ENCODE measurements around the gene JCHAIN.

The JCHAIN gene

DNA sequence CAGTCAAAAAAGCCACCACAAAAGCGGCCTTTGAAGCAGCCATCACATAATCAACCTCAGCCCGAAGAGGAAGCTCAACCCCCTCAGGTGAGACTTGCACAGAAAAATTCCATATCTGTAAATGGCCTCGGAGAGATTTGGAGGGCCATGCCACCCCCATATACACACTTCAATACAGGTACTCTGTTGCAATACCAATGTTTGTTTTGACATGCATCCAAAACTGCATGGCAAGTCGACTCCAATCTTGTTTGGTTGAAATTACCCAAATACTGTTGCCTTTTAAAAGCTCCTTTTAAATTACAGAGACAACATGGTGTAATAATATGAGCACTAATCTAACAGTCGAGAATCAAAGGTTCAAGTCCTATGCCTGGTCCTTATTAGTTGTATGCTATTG, 31.8 kb downstream of the JCHAIN start:
- no peak for DNase-seq

DNA sequence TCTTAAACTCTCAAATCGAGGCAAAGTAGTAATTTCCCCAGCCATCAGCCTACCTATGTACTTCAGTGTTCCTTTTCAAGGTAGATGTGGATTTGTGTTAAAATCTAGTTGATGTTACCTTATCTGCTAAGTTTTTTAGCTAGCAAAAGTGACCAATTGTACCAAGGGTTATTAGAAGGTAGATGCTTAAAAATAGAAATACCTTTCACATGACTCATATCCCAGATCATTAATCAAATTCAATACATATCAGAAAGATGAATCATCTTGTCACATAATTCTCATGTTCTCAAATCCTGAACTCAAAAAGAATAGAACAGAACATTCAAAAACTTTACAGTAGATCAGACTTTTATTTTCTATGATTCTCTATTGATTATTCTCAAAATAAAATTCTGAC, 34.3 kb downstream of the JCHAIN start:
- DNase-seq: peak; percentile 6

DNA sequence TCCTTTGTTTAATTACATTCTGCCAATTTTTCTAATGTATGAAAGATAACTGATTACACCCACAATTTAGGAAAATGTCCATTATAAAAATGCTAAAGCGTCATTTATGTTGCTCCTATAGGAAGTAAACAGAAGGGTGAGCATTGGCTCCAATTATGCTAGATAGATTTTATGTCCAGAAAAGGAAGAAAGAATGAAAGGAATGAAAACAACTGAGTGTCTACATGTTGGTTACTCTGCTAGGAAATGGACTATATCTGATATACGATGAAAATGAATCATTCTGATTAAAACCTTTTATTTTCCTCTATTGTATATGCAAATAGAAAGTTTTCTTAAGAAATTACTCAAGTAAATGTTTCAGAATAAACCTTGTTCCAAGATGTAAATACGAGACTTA, 36.1 kb downstream of the JCHAIN start:
- DNase-seq: no peak

DNA sequence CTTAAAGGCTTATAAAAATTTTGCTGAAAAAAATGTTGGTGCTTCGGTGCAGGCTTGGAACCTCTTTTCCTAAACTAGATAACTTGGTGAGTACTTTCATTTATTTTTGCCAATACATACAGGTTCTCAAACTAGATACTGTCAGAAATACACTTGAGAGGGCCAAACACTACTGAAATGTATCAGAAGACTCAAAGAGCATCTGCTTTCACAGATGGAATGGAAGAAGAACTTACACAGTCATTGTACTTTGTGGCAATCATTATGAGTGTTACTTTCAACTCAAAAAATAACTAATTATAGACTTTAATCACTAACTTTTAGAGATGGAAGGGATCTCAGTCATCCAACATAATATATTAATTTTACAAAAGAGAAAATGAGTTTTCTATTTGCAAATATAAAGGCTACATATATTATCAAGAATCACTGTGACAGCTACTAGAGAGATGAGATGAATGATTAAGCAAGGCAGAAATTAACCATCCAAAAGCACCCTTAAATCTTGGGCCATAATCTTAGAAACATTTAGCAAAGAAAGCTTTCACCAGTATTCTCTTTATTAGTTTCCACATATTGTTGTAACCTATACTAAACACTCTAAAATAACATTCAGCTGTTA, 36.7 kb downstream of the JCHAIN start:
- no peak for DNase-seq

DNA sequence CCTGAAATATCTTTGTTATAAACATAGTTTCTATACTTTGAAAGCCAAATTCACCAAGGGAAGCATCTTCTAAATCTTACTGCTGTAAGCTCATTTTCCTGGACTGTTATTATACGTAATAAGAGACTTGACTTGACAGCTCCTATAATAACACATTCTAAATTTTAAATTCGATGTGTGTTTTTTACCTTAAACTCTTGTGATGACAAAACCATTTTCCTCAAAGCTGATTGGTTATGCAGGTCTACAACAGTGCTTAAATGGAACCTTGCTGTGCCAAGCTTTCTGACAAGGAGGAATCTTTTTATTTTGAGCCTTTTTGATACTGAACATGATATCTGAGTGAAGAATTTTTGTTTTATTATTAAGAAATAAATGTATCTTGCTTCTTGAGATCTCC, 37.9 kb downstream of the JCHAIN start, which contains the start of gene ENAM:
Gene ENAM, plus strand, starts transcription at position 301 of the 400 bp plus-strand sequence. CDS start 757 bp downstream, outside the sequence.
- DNase-seq: no peak

DNA sequence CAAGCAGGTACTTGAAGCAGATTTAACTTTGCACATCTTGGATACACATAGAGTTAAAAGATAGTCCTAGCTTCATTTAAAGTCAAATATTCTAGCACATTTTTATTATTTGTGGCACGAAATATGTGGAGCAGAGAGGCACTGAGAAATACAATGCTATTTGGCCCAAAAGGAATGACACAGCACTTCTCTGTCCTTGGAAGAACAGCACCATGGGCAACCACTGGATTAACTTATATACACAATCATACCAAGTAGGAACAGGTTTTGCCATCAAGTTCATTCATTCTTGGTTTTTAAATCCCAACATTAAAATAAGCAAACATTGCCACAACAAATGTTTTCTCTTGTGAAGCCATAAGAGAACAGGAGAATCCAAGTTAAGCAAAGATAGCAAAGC, 38.7 kb downstream of the JCHAIN start:
- peak; percentile 17 for DNase-seq

DNA sequence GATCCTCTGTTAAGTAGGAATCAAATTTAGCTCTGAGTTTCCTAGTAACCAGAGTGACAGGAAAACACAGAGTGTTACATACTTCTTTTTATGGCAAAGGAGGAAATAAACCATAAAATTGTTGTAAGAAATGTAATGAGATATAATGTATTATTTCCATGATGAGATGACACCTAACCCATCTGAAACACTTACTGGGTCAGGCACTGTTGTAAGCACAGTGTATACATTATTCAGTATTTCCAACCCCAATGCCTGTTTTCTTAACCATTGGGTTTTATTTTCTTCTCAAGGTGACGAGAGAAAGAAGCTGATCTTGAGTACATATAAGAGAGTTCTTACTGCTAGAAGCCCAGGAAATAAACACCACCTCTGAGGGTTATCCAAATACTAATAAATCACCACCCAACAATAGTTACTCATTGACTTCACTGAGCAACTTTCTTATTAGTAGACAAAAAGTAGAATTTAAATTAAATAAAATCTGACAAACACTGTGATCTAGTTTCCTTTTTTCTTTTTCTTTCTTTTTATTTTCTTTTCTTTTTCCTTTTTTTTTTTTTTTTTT, 42.0 kb downstream of the JCHAIN start:
- DNase-seq: peak; percentile 44

DNA sequence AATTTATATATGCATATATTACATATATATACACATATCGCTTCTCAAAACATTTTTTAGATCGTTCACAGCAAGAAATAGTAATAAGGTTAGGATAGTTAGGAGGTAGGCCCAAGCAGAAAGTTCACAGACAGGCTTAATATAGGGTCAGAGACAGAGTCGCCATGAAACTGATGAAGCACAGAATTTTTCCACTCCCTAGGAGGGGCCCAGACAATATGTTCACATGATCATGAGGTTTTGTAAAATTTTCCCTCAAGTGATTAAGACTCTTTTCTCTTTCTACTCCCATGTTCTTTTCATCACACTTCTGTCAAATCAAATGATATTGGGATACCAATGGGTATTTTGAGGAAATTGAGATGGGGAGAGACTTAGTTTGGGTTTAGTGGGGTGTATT, 43.0 kb downstream of the JCHAIN start:
- no peak for DNase-seq

DNA sequence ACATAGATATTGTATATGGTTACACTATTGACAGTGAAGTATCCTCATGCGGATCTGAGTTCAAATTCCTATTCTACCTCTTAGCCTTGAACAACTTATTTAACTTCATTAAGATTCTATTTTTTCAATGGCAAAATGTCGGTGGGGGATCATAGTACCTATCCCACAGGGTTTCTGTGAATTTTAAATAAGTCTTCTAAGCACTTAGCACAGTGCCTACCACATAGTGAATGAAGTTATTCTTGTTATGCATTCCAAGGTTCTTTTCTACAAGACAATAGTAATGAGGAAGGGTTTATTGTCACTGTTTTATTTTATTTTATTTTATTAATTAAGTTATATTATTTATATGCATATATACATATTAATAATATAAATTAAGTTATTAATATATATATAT, 46.5 kb downstream of the JCHAIN start:
- no peak for DNase-seq

DNA sequence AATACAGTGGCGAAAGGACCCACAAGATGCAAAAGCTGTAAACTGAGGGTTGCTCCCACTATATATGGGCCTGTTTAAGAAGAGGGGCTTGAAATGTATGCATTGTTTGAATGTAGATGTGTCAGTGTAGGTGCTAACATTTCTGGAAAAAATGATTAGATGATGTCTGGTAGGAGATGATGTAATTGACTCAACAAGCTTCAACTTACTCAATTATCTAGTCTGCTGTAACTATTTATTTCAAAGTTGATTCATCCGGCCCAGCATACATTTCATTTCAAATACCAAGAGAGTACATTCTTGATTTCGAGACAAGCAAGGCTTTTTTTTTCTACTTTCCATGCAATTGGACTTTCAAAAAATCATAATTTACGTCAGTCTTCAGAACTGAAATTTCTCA, 47.0 kb downstream of the JCHAIN start:
- DNase-seq: no peak

DNA sequence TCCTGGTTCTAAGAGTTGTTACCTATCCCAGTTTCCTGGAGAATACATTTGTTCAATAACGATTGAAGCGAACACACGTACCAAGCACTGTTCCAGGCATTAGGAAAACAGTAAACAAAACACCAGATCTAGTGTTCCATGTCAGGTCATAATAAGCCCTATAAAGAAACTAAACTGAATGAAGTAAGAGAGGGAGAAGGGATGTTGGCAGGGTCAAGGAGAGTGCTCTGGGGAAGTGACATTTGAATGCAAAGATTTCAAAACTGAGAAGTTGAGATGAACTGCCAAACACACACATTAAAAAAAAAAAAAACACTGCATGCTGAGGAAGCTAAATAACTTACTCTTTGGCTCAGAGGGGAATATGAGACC, 52.1 kb downstream of the JCHAIN start:
- DNase-seq: no peak

DNA sequence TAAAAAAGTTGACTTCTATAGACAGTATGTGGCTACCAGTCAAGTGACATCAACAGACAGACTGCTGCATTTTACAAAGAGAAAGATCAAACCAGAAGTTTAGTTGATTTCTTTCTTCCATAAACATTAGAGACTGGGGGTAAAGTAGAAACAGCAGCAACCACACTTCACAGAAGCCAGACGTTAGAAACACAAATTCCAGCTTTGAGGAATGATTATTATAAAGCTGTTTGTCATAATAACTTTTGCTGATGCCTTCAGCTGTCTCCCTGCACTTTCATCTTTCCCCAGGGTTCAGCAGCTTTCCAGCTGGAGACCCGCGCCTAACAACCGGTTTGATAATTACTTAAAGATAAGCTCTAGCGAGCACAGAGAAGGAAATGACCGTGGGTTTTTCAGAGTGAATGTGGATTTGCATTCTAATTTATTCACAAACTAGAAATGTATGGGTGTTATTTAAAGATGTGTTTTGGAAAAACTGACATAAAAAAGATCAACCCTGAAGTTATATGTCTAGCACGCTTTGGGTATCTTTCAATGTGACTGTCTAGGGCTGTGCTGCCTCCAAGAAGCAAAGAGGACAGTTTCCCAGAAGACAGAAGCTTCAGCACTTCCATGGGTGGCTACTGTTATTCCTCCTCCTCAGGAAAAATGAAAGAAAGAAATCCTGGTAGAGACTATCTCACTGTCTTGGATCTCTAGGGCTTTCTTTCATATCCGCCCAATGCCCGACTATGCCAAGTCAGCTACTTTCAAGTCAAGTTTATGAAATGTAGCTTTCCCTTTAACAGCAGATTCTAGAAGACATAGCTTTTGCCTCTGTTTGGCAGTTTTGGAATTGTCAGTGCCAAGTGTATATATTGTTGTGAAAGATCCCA, 52.8 kb downstream of the JCHAIN start:
- DNase-seq: no peak

DNA sequence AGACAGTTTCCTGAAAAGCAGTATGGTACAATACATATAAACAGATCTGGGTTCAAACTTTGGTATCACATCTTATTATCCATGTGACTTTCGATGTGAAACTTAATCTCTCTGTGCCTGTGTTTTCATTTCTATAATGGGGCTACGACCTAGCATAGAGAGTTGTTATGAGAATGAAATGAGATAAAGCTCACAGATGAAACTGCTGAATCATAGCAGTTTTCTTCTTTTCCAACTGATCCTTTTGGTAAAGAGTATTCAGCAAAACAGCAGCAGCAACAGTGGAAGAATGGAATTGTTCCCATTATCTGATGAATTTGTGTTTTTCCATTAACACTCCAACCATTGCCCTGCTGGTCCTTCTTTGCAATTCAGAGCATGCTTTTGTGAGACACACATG, 58.0 kb downstream of the JCHAIN start:
- no peak for DNase-seq

DNA sequence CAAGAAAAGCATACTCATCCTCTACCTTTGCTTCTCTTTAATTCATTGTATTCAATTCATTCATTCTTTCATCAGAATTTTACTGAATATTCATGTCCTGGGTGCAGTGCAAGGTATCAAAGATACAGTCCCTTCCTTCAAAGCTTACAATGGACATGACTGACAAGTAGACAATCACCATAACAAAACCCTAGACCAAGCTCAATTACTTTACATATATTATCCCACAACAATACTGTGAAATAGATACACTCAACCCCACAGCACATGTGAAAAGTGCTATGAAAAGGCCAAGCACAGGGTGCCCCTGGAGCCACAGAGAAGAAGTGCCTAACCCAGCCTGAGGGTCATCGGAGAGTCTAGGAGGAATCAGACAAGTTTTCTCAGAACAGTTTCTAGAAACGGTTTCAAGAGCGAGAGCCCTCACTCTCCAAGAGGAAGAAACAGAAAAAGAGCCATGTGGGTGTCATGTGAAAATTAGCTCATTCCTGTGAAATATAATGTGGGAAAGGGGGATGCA, 58.9 kb downstream of the JCHAIN start:
- DNase-seq: no peak

DNA sequence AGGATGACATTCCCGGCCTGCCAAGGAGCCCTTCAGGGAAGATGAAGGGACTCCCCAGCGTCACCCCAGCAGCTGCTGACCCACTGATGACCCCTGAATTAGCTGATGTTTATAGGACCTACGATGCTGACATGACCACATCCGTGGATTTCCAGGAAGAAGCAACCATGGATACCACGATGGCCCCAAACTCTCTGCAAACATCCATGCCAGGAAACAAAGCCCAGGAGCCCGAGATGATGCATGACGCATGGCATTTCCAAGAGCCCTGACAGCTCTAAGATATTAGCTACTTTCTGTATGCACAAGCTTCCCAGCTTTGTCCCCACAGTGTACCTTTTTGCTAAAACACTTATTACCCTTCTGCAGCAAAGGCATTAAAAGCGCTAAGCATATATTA, 59.8 kb downstream of the JCHAIN start:
- no peak for DNase-seq

All from DMS53 (cell line).